Mucosa of descending colon (tissue), 3 donors: ENCODE measurements around the gene LATS1. TPM values are rescaled to one million over a fixed set of nuclear protein-coding genes. Genes with fewer than 3 reads are reported as not detected.
"Not testable (repeated sequence)": the region's sequence is repeated elsewhere in the genome, so short reads cannot be mapped to it uniquely, and the experiment has no call there.

Source experiments
- ATAC-seq: fragments of 200-7000 bp; cut with Tn5 transposase; one replicate; pipeline ENCODE4 v1.9.1; 2020; ENCODE audit warnings: mild to moderate bottlenecking, moderate library complexity
- DNase-seq, 3 donors: peaks; one replicate each; pipeline ENCODE4 v3.0.0-alpha.2; 2020
- H3K36me3 ChIP-seq: fragments of 200-600 bp; one replicate; pipeline ENCODE4 v1.8.0; 2021; ENCODE audit warnings: low read depth, mild to moderate bottlenecking
- H3K4me1 ChIP-seq: fragments of 200-600 bp; one replicate; pipeline ENCODE4 v1.8.0; 2021; ENCODE audit warnings: low read depth, mild to moderate bottlenecking
- H3K4me3 ChIP-seq: fragments of 200-600 bp; one replicate; pipeline ENCODE4 v1.8.0; 2021; ENCODE audit warnings: mild to moderate bottlenecking
- H3K9me3 ChIP-seq: fragments of 200-600 bp; one replicate; pipeline ENCODE4 v1.8.0; 2021; ENCODE audit warnings: mild to moderate bottlenecking
- CTCF ChIP-seq: fragments of 200-600 bp; IDR thresholded peaks from one replicate; pipeline ENCODE4 v1.8.0; 2022; ENCODE audit warnings: antibody characterized with exemption, mild to moderate bottlenecking
- intact Hi-C, 2 donors: fragments of 100-400 bp; cut with DNase I in 1 of 2; cut with micrococcal nuclease in 1 of 2; formaldehyde crosslinking; loops; one replicate each; pipeline versions ENCODE4 v1.11.0 to v1.11.1; 2022; cut with DNase I, micrococcal nuclease
- total RNA-seq, 3 donors: library from RNA; stranded (reverse); fragmentation: NEBNext Ultra II Directional in 2 of 3; extraction: Animal tissue kit (Norgen Biotek cat#: 25700) in 2 of 3; gene quantifications; one replicate each; pipeline versions ENCODE4 v1.2.1 to v1.2.4, GENCODE V29; 2021 to 2023
- donor health status: DM: no; HTN: no; CAD: no; lungs with moderate emphysema.
- donor health status: DM: no; HTN: no; CAD: no.
- donor health status: DM: no; HTN: yes; CAD: no.

The LATS1 gene
- total RNA-seq, 3 donors from 2014 or later: 23.2 to 39.0 (median 23.3) TPM

- Histone ChIP-seq H3K36me3 (peaks cover under 1% of the 10 kb centered on the region), H3K4me3 (no peak overlapping the region)
- intact Hi-C loops: no loop called here
Measured at GRCh38 chr6:149680503-149680902, 37.4 kb downstream of the LATS1 start.

GRCh38 chr6:149672265-149672664 lies 45.6 kb downstream of the LATS1 start:
- DNase-seq, H3K4me1 ChIP-seq, ATAC-seq, H3K9me3 ChIP-seq, H3K4me3 ChIP-seq, H3K36me3 ChIP-seq, intact Hi-C loops: not testable (repeated sequence)

More at GRCh38 chr6:149680503-149680902, 37.4 kb downstream of the LATS1 start:
- no peaks in the 10 kb centered on the region for H3K4me1 ChIP-seq
- TF ChIP-seq CTCF: no peak
- H3K9me3 ChIP-seq: no peaks in the 10 kb centered on the region
- ATAC-seq (no peak), DNase-seq (no peak)

GRCh38 chr6:149660028-149660427 lies 57.9 kb downstream of the LATS1 start:
- Histone ChIP-seq H3K36me3 (no peaks in the 10 kb centered on the region), H3K9me3 (no peaks in the 10 kb centered on the region), H3K4me3 (no peak overlapping the region), H3K4me1 (no peaks in the 10 kb centered on the region)
- DNase-seq (no peak), ATAC-seq (no peak)
- no peak for TF ChIP-seq CTCF
- intact Hi-C loops: no loop called here

GRCh38 chr6:149657441-149657840 lies 60.5 kb downstream of the LATS1 start:
- no peak overlapping the region for H3K4me3 ChIP-seq
- ATAC-seq (no peak), DNase-seq (no peak)
- H3K36me3 ChIP-seq: no peaks in the 10 kb centered on the region
- intact Hi-C loops: no loop called here
- no peaks in the 10 kb centered on the region for H3K9me3 ChIP-seq
- TF ChIP-seq CTCF: no peak
- H3K4me1 ChIP-seq: no peaks in the 10 kb centered on the region

- no peak for TF ChIP-seq CTCF
- Histone ChIP-seq H3K4me3 (no peak overlapping the region), H3K9me3 (no peaks in the 10 kb centered on the region), H3K36me3 (no peaks in the 10 kb centered on the region), H3K4me1 (no peaks in the 10 kb centered on the region)
- no peak for DNase-seq
- intact Hi-C loops: no loop called here
- ATAC-seq: no peak
Measured at GRCh38 chr6:149651056-149651455, 66.8 kb downstream of the LATS1 start.

GRCh38 chr6:149648148-149649145 lies 69.5 kb downstream of the LATS1 start, which contains the start of gene KATNA1:
Gene KATNA1 (minus strand): TSS chr6:149648714. CDS start chr6:149638547, 10,167 bp downstream.
- ATAC-seq: peak; percentile 99
- H3K9me3 ChIP-seq: no peaks in the 10 kb centered on the region
- no peaks in the 10 kb centered on the region for H3K4me1 ChIP-seq
- no peaks in the 10 kb centered on the region for H3K36me3 ChIP-seq
- H3K4me3 ChIP-seq: peak within 1 kb of the TSS; percentile 77
- intact Hi-C loops: no loop called here
- DNase-seq: peak; percentile 91 to 96 (median 94)
- no peak for TF ChIP-seq CTCF
